GM19099 (cell line): ENCODE data around the gene HCFC1R1.

ENCODE experiments used
- POLR2A ChIP-seq: IDR thresholded peaks from 3 replicates; pipeline ENCODE4 v1.6.1; 2011; ENCODE audit warnings: low read depth; ENCODE audit not compliant: insufficient read length; ENCODE audit errors: extremely low read depth

Gene HCFC1R1

GRCh38 chr16:3023669-3024478 lies at the start of gene HCFC1R1, which contains the start of gene THOC6:
TSS of gene HCFC1R1 (minus strand) at chr16:3023942. CDS start at chr16:3023941, 1 bp downstream.
TSS of gene THOC6 (plus strand) at chr16:3024035. CDS start at chr16:3024327, 292 bp downstream.
- peak; percentile 89 for TF ChIP-seq POLR2A

GRCh38 chr16:3073448-3073847 lies 49.7 kb upstream of the HCFC1R1 start:
- no peak for TF ChIP-seq POLR2A

- no peak for TF ChIP-seq POLR2A
Observed at GRCh38 chr16:3071655-3072054, 47.9 kb upstream of the HCFC1R1 start.

GRCh38 chr16:3070608-3071111 lies 46.9 kb upstream of the HCFC1R1 start:
- TF ChIP-seq POLR2A, result no peak

GRCh38 chr16:3068487-3068886 lies 44.7 kb upstream of the HCFC1R1 start:
- TF ChIP-seq POLR2A, result no peak

- TF ChIP-seq POLR2A, result no peak
Observed at GRCh38 chr16:3066440-3066748, 42.7 kb upstream of the HCFC1R1 start.

GRCh38 chr16:3065742-3066439 lies 42.1 kb upstream of the HCFC1R1 start:
- no peak for TF ChIP-seq POLR2A

- peak; percentile 48 for TF ChIP-seq POLR2A
Observed at GRCh38 chr16:3065069-3065741, 41.5 kb upstream of the HCFC1R1 start, which contains the start of gene IL32. TSS of gene IL32 (plus strand) at chr16:3065640. CDS start at chr16:3065812, 172 bp downstream.

- TF ChIP-seq POLR2A, result no peak
Observed at GRCh38 chr16:3063625-3064386, 40.1 kb upstream of the HCFC1R1 start.

GRCh38 chr16:3062553-3062952 lies 38.8 kb upstream of the HCFC1R1 start:
- TF ChIP-seq POLR2A, result no peak

- TF ChIP-seq POLR2A, result no peak
Observed at GRCh38 chr16:3060339-3061127, 36.8 kb upstream of the HCFC1R1 start.

- no peak for TF ChIP-seq POLR2A
Observed at GRCh38 chr16:3059723-3060242, 36.0 kb upstream of the HCFC1R1 start.

GRCh38 chr16:3059041-3059722 lies 35.4 kb upstream of the HCFC1R1 start:
- TF ChIP-seq POLR2A, result peak; percentile 51
